Progenitor cell of endocrine pancreas (in vitro differentiated cells): ENCODE data around the gene SNAP25. TPM values are rescaled to one million over a fixed set of nuclear protein-coding genes. Genes with fewer than 3 reads are reported as not detected.

Source experiments
- DNase-seq: peaks from one replicate; pipeline ENCODE4 v3.0.0; 2021; ENCODE audit warnings: low spot score; ENCODE audit not compliant: unreplicated experiment
- H3K27ac Mint-ChIP-seq: 2 replicates; pipeline ENCODE4 v1.8.0; 2021; ENCODE audit warnings: mild to moderate bottlenecking, moderate library complexity, mixed read lengths
- H3K27me3 Mint-ChIP-seq: 2 replicates; pipeline ENCODE4 v1.8.0; 2021; ENCODE audit warnings: mixed read lengths
- H3K36me3 Mint-ChIP-seq: 2 replicates; pipeline ENCODE4 v1.8.0; 2022; ENCODE audit warnings: mixed read lengths; ENCODE audit not compliant: insufficient read depth
- H3K4me1 Mint-ChIP-seq: 2 replicates; pipeline ENCODE4 v1.8.0; 2021; ENCODE audit warnings: low read depth, mixed read lengths
- H3K4me3 Mint-ChIP-seq: 2 replicates; pipeline ENCODE4 v1.8.0; 2021; ENCODE audit warnings: low read depth, mild to moderate bottlenecking, moderate library complexity, mixed read lengths
- H3K9me3 Mint-ChIP-seq: 2 replicates; pipeline ENCODE4 v1.8.0; 2021; ENCODE audit warnings: low read depth, mixed read lengths
- total RNA-seq: library from RNA; stranded (reverse); gene quantifications from 2 replicates; pipeline ENCODE4 v1.2.1, GENCODE V29; 2021
- TF ChIP-seq, protein P1 (sequence below): fragments of 200-600 bp; sonication (generic); IDR thresholded peaks from one replicate; pipeline ENCODE4 v1.5.0; 2021; ENCODE audit warnings: antibody characterized with exemption, mild to moderate bottlenecking; ENCODE audit not compliant: unreplicated experiment

The SNAP25 gene
- total RNA-seq, 1 donor from 2014 or later, result 7.7 TPM

DNA sequence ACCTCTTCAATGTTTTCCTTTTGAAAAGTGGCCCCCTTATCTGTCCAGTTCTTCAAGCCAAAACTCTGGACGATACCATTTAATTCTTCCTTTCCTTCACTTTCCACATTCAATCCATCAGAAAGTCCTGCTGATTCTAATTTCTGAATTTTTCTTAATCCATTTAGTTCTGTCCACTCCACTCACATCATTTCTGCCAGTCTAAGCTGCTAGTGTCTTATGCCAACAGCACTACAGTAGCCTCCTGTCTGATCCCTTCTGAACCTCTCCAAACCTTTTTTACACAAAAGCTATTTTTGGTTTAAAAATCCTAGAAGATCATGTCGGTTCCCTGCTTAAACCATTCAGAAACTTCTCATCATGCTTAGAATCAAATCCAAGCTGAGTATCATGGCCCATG is 24.5 kb upstream of the SNAP25 start:
- Mint-ChIP-seq H3K36me3 (no peaks in the 10 kb centered on the region), H3K9me3 (peaks cover 8% of the 10 kb centered on the region), H3K4me1 (peaks cover 8% of the 10 kb centered on the region), H3K27ac (no peak overlapping the region), H3K4me3 (no peak overlapping the region), H3K27me3 (peaks cover 4% of the 10 kb centered on the region)
- DNase-seq, result no peak
- TF ChIP-seq, protein P1, sequence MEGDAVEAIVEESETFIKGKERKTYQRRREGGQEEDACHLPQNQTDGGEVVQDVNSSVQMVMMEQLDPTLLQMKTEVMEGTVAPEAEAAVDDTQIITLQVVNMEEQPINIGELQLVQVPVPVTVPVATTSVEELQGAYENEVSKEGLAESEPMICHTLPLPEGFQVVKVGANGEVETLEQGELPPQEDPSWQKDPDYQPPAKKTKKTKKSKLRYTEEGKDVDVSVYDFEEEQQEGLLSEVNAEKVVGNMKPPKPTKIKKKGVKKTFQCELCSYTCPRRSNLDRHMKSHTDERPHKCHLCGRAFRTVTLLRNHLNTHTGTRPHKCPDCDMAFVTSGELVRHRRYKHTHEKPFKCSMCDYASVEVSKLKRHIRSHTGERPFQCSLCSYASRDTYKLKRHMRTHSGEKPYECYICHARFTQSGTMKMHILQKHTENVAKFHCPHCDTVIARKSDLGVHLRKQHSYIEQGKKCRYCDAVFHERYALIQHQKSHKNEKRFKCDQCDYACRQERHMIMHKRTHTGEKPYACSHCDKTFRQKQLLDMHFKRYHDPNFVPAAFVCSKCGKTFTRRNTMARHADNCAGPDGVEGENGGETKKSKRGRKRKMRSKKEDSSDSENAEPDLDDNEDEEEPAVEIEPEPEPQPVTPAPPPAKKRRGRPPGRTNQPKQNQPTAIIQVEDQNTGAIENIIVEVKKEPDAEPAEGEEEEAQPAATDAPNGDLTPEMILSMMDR, result no peak

DNA sequence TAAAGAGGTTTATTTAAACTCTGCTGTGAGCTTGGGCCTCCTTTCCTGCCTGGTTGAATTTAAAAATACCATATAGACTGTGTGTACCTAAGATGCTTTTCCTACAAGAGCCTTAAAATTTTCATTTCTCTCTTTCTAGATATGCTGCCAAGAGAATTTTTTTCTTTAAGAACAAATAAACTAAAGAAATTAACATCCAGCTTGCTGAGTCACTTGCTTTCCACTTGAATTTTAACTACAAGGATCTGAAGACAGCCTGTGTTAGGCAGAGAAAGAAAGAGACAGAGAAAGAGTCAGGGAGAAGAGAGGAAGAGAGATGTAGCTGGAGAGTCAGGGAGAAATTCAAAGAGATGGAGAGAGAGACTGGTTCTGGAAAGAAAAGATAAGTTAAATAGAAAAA is 18.3 kb upstream of the SNAP25 start:
- H3K27ac Mint-ChIP-seq, result no peak overlapping the region
- no peaks in the 10 kb centered on the region for H3K9me3 Mint-ChIP-seq
- no peak overlapping the region for H3K4me3 Mint-ChIP-seq
- H3K36me3 Mint-ChIP-seq, result no peaks in the 10 kb centered on the region
- DNase-seq, result no peak
- peaks cover 4% of the 10 kb centered on the region for H3K27me3 Mint-ChIP-seq
- no peaks in the 10 kb centered on the region for H3K4me1 Mint-ChIP-seq
- TF ChIP-seq, protein P1, result no peak

DNA sequence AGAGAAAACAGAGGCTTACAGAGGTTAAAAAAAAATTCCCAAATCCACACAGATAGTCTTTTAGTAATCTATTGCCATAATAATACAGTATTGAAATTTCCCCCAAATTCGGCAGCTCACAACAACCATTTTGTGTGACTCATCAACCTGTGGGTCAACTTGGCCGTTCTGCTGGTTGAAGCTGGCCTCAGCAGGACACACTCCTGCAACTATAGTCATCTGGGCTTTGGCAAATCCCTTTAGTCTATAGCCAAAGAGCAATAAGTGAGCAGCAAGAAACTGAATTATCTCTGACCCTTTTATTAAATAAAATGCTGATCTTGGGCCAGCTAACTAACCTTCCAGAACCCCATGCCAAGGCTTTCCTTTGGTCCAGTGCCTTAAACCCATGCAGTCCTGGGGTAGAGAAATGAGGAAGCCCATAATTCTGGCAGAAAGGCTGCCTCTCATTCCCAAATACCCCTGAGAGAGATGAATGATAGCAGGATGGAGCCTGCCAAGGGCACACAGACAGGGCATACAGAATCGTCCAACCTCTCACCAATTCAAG is 17.2 kb upstream of the SNAP25 start:
- no peak for DNase-seq
- no peaks in the 10 kb centered on the region for H3K4me1 Mint-ChIP-seq
- no peaks in the 10 kb centered on the region for H3K9me3 Mint-ChIP-seq
- H3K27me3 Mint-ChIP-seq, result peaks cover 4% of the 10 kb centered on the region
- no peaks in the 10 kb centered on the region for H3K36me3 Mint-ChIP-seq
- no peak overlapping the region for H3K4me3 Mint-ChIP-seq
- no peak overlapping the region for H3K27ac Mint-ChIP-seq
- TF ChIP-seq, protein P1, result no peak

DNA sequence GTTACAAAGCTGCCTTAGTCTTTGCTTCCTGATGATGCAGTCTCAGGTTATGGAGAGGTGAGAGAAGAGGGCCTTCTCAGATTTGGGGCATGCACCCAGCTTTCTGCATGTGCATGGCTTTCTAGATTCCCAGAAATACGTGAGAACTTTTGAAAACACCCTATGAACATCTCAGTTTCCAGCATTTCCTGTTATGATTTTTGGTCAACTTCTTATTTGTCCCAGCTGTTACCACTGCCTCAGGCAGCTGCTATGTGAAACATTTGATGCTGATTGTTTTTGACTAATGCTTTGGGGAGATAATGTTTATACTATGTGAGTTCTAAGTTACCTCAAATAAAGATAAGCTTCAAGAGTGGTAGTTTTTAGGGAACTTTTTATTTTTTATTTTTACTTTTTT is 9.5 kb upstream of the SNAP25 start:
- no peak overlapping the region for H3K27ac Mint-ChIP-seq
- H3K9me3 Mint-ChIP-seq, result peaks cover 5% of the 10 kb centered on the region
- H3K4me1 Mint-ChIP-seq, result no peaks in the 10 kb centered on the region
- no peaks in the 10 kb centered on the region for H3K36me3 Mint-ChIP-seq
- DNase-seq, result no peak
- no peak overlapping the region for H3K4me3 Mint-ChIP-seq
- TF ChIP-seq, protein P1, result no peak
- peaks cover 24% of the 10 kb centered on the region for H3K27me3 Mint-ChIP-seq

DNA sequence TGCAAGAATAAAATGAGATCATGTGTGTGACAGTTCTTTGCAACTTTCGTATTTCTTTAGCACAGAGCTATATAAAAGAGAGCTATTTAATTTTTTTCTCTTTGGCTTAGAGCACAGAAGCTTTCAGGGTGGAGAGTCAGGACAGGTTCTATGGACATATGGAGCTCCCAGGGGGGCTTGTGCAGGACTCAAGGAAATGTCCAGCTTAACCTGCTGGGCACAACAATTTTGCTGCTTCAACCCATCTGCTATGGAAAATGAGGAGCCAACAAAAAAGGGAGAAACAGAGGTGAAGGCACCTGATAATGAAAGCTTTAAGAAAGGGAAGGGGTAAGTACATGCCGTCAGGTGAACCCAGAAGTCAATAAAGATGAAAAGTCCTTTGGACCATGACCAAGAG is 5.1 kb upstream of the SNAP25 start:
- no peak for DNase-seq
- TF ChIP-seq, protein P1, result no peak
- peaks cover 52% of the 10 kb centered on the region for H3K27me3 Mint-ChIP-seq
- peaks cover 3% of the 10 kb centered on the region for H3K9me3 Mint-ChIP-seq
- H3K27ac Mint-ChIP-seq, result no peak overlapping the region
- no peak overlapping the region for H3K4me3 Mint-ChIP-seq
- H3K36me3 Mint-ChIP-seq, result no peaks in the 10 kb centered on the region
- peaks cover 5% of the 10 kb centered on the region for H3K4me1 Mint-ChIP-seq
